HFF-Myc (cell line): ENCODE data around the gene CTNNA1.
"Not testable (repeated sequence)": the region's sequence is repeated elsewhere in the genome, so short reads cannot be mapped to it uniquely, and the experiment has no call there.

ENCODE experiments used
- DNase-seq: peaks from one replicate; pipeline ENCODE4 v3.0.0-alpha.2; 2011; ENCODE audit warnings: low read depth; ENCODE audit errors: extremely low read depth
- H3K4me3 ChIP-seq: replicated peaks from 2 replicates; pipeline ENCODE4 v1.5.1; 2011; ENCODE audit warnings: low read depth, mild to moderate bottlenecking, control low read depth, low read length
- TF ChIP-seq, protein P1 (sequence below): IDR thresholded peaks from 2 replicates; pipeline ENCODE4 v1.5.1; 2012; ENCODE audit warnings: mild to moderate bottlenecking, low read depth, low read length, control low read depth; ENCODE audit errors: missing control alignments

The CTNNA1 gene

DNA sequence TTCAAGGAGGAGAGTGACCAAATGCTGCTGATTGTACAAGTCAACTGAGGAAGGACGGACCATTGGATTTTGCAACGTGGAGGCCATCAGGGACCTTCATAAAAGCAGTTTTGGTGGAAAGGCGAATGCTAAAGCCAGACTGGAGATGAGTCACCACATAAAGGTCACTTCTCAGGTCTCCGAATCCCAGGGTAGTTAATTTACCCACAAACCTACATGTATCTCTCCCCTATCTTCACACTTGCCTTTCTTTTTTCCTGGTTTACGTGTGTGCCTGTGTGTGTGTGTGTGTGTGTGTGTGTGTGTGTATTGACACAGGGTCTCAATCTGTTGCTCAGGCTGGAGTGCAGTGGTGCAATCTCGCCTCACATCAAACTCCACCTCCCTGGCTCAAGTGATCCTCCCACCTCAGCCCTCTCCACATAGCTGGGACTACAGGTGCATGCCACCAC lies 4.6 kb upstream of the CTNNA1 start:
- no peak overlapping the region for H3K4me3 ChIP-seq
- TF ChIP-seq, protein P1, sequence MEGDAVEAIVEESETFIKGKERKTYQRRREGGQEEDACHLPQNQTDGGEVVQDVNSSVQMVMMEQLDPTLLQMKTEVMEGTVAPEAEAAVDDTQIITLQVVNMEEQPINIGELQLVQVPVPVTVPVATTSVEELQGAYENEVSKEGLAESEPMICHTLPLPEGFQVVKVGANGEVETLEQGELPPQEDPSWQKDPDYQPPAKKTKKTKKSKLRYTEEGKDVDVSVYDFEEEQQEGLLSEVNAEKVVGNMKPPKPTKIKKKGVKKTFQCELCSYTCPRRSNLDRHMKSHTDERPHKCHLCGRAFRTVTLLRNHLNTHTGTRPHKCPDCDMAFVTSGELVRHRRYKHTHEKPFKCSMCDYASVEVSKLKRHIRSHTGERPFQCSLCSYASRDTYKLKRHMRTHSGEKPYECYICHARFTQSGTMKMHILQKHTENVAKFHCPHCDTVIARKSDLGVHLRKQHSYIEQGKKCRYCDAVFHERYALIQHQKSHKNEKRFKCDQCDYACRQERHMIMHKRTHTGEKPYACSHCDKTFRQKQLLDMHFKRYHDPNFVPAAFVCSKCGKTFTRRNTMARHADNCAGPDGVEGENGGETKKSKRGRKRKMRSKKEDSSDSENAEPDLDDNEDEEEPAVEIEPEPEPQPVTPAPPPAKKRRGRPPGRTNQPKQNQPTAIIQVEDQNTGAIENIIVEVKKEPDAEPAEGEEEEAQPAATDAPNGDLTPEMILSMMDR: no peak
- DNase-seq: no peak

DNA sequence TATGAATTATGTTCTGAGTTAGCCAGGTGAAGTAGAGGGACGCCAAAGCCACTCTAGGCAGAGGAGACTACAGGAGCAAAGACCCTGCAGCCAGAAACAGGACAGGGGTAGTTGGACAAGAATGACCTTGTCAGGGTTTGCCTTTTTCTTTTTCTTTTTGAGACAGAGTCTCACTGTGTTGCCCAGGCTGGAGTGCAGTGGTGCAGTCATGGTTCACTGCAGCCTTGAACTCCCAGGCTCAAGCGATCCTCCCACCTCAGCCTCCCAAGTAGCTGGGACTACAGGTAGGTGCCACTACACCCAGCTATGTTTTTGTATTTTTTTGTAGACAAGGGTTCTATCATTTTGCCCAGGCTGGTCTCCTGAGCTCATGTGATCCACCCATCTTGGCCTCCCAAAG lies 1.9 kb upstream of the CTNNA1 start:
- not testable (repeated sequence) for DNase-seq, H3K4me3 ChIP-seq

DNA sequence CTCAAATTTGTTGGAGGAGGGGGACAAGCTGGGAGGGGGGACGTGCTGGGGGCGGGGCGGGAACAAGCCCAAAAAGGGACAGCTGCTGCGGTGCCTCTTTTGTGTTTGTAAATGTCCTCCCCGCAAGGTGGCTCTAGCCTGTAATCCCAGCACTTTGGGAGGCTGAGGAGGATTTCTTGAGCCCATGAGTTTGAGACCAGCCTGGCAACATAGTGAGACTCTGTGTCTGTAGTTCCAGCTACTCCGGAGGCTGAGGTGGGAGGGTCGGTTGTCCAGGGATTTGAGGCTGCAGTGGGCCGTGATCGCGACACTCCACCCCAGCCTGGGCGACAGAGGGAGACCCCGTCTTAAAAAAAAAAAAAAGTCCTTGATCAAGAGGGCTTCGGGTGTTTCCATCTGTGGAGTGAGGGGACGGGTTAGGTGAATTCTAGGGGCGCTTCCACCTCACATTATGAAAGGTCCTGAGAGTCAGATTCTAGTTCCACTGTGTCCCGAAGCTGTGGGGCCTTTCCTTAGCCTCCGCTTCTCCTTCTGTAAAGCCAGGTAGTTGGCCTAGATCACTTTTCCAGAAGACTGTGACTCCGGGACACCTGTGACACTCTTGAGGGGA lies 779 bp upstream of the CTNNA1 start:
- no peak for DNase-seq
- TF ChIP-seq, protein P1: peak; percentile 7
- peak overlapping the region; percentile 91 for H3K4me3 ChIP-seq

DNA sequence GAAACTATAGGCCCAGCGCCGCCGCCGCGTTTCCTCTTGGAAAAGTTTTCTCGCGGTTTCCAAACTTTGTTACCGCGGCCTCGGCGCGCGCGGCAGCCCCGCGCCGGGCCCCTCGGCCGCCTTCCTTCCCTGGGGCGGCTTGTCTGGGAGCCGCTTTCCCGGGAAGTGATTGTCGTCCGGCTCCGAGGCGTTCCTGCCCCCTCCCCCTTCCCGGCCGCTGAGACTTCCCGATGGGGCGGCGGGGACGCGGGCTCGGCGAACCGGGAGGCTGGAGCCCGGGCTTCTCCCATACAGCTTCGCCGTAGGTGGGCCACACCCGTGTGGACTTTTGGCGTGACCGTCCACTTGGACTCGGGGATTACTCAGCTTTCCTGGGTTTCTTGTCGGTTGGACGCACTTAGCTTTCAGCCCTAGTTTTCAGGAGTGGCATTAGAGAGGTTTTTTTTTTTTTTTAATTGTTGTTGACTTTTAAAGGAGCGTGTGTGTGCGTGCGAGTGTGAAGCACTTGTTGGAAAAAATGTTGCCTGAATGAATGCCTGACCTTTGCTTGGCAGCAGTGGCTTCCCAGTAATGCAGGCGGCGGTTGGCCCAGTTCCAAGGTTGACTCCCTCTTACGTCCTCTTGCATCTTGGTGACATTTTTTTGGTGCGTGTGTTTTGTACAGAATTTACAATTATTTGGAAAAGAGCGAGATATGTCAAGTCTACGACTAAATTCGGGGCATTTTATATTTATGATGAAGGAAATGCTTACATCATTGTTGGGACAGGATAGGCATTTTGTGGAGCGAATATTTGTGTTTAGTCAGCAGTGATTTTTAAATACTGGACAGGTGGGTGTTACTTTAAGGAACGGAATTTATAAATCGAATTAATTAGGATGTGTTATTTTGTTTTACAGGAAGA lies 821 bp downstream of the CTNNA1 start:
- peak; percentile 59 for DNase-seq
- peak overlapping the region; percentile 91 for H3K4me3 ChIP-seq
- TF ChIP-seq, protein P1: no peak

DNA sequence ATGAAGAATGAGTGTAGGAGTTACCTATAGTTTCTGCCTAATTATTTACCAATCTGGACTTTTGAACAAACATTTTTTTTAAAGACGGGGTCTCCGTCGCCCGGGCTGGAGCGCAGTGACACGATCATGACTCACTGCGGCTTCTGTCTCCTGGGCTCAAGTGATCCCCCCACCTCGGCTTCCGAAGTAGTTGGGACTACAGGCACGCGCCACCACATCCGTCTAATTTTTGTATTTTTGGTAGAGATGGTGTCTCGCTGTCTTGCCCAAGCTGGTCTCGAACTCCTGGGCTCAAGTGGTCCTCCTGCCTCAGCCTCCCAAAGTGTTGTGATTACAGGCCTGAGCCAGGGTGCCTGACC lies 1.5 kb downstream of the CTNNA1 start:
- no peak for DNase-seq
- TF ChIP-seq, protein P1: no peak
- peak overlapping the region; percentile 91 for H3K4me3 ChIP-seq

DNA sequence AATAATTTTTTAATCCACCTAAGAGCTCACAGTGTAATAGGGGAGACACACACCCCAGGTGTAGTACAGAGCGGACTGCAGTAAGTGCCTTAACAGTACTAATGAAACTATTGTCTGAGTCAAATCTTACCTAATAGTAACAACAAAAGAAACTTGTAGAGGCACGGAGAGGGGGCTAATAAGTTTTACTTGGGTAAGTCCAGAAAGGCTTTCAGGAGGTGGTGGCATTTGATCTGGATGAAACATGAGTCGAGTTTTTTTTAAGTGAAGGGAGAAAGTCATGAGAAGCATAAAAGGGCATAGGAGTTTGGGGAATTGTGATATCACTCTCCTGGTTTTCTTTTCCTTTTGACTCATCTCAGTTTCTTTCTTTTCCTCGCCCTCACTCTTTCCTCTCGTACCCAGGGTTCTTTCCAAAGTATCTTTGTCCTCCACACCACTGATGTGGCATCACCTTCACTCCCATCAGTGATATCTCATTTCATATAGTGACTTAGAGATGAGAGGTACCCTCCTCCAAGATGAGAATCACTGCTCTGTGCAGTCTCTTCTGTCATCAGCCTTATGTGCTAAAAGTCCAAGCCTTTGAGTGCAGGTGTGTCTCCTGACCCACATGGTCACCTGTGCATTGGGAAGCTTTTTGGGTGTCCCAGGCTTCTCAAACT lies 2.0 kb downstream of the CTNNA1 start:
- peak overlapping the region; percentile 91 for H3K4me3 ChIP-seq
- DNase-seq: no peak
- TF ChIP-seq, protein P1: no peak
